ENCODE measurements around the gene TTC3. TPM values are rescaled to one million over a fixed set of nuclear protein-coding genes. Genes with fewer than 3 reads are reported as not detected.

The TTC3 gene
- total RNA-seq, 1 experiment from 2014 or later, result 77.6 TPM

DNA sequence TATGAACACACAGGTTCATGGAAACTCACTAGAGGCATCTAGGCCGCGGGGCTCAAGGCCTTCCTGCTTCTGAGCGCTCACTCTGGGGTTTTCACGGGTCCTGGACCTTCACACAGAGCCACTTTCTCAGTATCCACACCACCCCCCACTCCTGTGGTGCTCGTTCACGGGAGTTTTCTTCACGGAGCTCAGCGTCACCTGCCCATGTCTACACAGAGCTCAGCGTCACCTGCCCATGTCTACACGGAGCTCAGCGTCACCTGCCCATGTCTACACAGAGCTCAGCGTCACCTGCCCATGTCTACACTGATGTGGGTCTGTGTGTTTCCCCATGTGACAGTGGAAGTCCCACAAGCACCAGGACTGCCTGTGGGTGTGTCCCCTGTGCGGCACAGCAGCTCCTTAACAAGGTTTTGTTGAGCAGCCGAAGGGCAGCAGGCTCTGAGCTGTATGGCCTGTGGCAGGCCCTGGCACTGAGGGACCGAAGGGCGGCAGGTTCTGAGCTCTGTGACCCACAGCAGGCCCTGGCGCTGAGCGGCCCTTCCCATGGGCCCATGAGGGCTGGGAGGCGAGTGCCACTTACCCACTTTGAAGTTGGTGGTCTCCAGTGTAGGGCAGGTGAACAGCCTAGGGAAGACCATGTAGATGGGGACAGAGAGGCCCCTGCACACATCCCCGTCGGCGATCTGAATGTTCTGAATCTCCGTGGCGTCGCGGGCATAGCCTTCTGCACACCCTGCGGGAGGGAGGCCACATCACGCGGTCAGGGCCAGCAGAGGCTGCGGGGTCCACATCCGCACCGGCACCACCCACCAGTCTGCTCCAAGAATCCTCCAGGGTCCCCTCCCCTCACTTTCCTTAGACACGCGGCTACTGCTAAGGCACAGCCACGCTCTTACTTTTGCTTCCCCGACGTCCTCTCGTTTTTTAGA lies 154.3 kb downstream of the TTC3 start:
- no peaks in the 10 kb centered on the region for H3K36me3 ChIP-seq (ENCODE audit: low read depth)
- no peaks in the 10 kb centered on the region for H3K27me3 ChIP-seq (ENCODE audit: insufficient read depth, low read depth)
- no peak overlapping the region for H3K27ac ChIP-seq
- no peak overlapping the region for H2AFZ ChIP-seq
- H3K4me2 ChIP-seq, result no peak overlapping the region
- H4K20me1 ChIP-seq (ENCODE audit: insufficient read depth), result no peaks in the 10 kb centered on the region
- TF ChIP-seq, protein P1, sequence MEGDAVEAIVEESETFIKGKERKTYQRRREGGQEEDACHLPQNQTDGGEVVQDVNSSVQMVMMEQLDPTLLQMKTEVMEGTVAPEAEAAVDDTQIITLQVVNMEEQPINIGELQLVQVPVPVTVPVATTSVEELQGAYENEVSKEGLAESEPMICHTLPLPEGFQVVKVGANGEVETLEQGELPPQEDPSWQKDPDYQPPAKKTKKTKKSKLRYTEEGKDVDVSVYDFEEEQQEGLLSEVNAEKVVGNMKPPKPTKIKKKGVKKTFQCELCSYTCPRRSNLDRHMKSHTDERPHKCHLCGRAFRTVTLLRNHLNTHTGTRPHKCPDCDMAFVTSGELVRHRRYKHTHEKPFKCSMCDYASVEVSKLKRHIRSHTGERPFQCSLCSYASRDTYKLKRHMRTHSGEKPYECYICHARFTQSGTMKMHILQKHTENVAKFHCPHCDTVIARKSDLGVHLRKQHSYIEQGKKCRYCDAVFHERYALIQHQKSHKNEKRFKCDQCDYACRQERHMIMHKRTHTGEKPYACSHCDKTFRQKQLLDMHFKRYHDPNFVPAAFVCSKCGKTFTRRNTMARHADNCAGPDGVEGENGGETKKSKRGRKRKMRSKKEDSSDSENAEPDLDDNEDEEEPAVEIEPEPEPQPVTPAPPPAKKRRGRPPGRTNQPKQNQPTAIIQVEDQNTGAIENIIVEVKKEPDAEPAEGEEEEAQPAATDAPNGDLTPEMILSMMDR (conservative IDR thresholded peaks at IDR 0.05), result no peak
- TF ChIP-seq EZH2 (IDR thresholded peaks at IDR 0.05; ENCODE audit: low read depth), result no peak
- H3K9me2 ChIP-seq (ENCODE audit: insufficient read depth), result no peaks in the 10 kb centered on the region
- no peak for DNase-seq
- ChIA-PET POLR2A (ENCODE audit: unreplicated experiment) (no interaction called here), CTCF (interaction anchor here (0.6 kb wide), 1 partner anchor 38 kb away, joined by 4 read pairs; no protein-coding TSS in a partner anchor)
- no peaks in the 10 kb centered on the region for H3F3A ChIP-seq (ENCODE audit: insufficient read depth, low read depth)
- H3K9me3 ChIP-seq (ENCODE audit: insufficient read depth, low read depth), result no peaks in the 10 kb centered on the region
- no peaks in the 10 kb centered on the region for H3K79me2 ChIP-seq (ENCODE audit: low read depth)
- no peak overlapping the region for H3K4me3 ChIP-seq
- BruUV-seq (replicated peaks), result no TSS peak
- H3K4me1 ChIP-seq (replicated peaks; ENCODE audit: insufficient read depth), result no peaks in the 10 kb centered on the region
- intact Hi-C loops (cut with micrococcal nuclease; ENCODE audit: unreplicated experiment), result no loop called here

DNA sequence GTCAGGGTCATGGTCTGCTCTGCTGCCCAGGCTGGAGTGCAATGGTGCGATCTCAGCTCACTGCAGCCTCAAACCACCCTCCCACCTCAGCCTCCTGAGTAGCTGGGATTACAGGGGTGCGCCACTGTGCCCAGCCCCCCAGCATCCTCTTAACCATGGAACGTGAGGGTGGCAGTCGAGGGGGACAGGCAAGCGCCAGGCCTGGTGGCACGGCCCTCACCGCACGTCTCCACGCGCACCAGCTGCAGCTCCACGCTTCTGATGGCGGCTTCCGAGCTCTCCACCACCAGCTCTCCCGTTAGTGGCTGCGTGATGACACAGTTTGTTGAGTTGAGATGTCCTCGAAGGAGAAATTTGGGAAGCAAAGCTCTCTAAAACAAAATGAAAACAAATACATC lies 154.9 kb downstream of the TTC3 start:
- intact Hi-C loops (cut with micrococcal nuclease; ENCODE audit: unreplicated experiment), result no loop called here
- H4K20me1 ChIP-seq (ENCODE audit: insufficient read depth), result no peaks in the 10 kb centered on the region
- H3K27ac ChIP-seq, result no peak overlapping the region
- no TSS peak for BruUV-seq (replicated peaks)
- H3K79me2 ChIP-seq (ENCODE audit: low read depth), result no peaks in the 10 kb centered on the region
- H2AFZ ChIP-seq, result no peak overlapping the region
- TF ChIP-seq, protein P1 (conservative IDR thresholded peaks at IDR 0.05), result no peak
- no peak for TF ChIP-seq EZH2 (IDR thresholded peaks at IDR 0.05; ENCODE audit: low read depth)
- no peaks in the 10 kb centered on the region for H3K9me2 ChIP-seq (ENCODE audit: insufficient read depth)
- H3F3A ChIP-seq (ENCODE audit: insufficient read depth, low read depth), result no peaks in the 10 kb centered on the region
- H3K27me3 ChIP-seq (ENCODE audit: insufficient read depth, low read depth), result no peaks in the 10 kb centered on the region
- H3K4me2 ChIP-seq, result no peak overlapping the region
- no peaks in the 10 kb centered on the region for H3K36me3 ChIP-seq (ENCODE audit: low read depth)
- DNase-seq, result no peak
- H3K9me3 ChIP-seq (ENCODE audit: insufficient read depth, low read depth), result no peaks in the 10 kb centered on the region
- H3K4me1 ChIP-seq (replicated peaks; ENCODE audit: insufficient read depth), result no peaks in the 10 kb centered on the region
- ChIA-PET POLR2A (ENCODE audit: unreplicated experiment) (no interaction called here), CTCF (interaction anchor here (0.6 kb wide), 1 partner anchor 38 kb away, joined by 4 read pairs; no protein-coding TSS in a partner anchor)
- no peak overlapping the region for H3K4me3 ChIP-seq

DNA sequence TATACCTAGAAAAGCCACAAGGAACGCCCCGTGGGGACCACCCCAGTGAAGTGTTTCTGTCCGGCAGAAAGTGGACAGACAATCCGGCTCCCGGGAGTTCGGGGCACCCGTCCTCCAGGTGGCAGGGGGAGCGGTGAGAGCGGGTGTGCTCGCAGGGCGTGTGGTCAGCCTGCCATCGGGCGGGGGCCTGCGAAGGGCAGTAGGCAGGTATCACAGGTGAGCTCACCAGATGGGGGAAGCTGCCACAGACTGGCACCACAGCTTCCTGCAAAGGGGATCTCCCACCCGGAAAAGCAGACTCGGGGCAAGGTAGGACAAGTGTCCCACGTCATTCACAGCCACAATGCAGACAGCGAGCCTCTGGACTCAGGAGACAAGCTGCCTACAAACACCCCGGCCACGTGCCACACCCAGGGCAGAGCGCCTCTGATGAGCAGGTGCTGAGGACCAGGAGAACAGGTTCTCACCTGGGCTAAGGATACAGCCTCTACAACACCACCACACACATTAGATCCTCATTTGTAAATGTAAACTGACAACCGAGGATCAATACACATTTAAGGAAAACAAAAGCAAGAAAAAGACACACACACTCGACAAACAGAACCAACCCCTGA lies 157.7 kb downstream of the TTC3 start:
- TF ChIP-seq EZH2 (IDR thresholded peaks at IDR 0.05; ENCODE audit: low read depth), result no peak
- TF ChIP-seq, protein P1 (conservative IDR thresholded peaks at IDR 0.05), result no peak
- POLR2A ChIA-PET (ENCODE audit: unreplicated experiment), result no interaction called here
- intact Hi-C loops (cut with micrococcal nuclease; ENCODE audit: unreplicated experiment), result no loop called here
- Histone ChIP-seq H3F3A (ENCODE audit: insufficient read depth, low read depth) (no peaks in the 10 kb centered on the region), H3K9me2 (ENCODE audit: insufficient read depth) (no peaks in the 10 kb centered on the region), H3K27me3 (ENCODE audit: insufficient read depth, low read depth) (no peaks in the 10 kb centered on the region), H3K4me2 (no peak overlapping the region), H2AFZ (no peak overlapping the region), H3K79me2 (ENCODE audit: low read depth) (no peaks in the 10 kb centered on the region), H3K36me3 (ENCODE audit: low read depth) (no peaks in the 10 kb centered on the region), H4K20me1 (ENCODE audit: insufficient read depth) (no peaks in the 10 kb centered on the region), H3K4me3 (no peak overlapping the region), H3K27ac (no peak overlapping the region), H3K9me3 (ENCODE audit: insufficient read depth, low read depth) (no peaks in the 10 kb centered on the region), H3K4me1 (replicated peaks; ENCODE audit: insufficient read depth) (no peaks in the 10 kb centered on the region)
- CTCF ChIA-PET, result no interaction called here
- DNase-seq, result no peak
- BruUV-seq (replicated peaks), result no TSS peak

All from PC-9 (cell line).